ENCODE data around the gene PDE7B. TPM values are rescaled to one million over a fixed set of nuclear protein-coding genes. Genes with fewer than 3 reads are reported as not detected.

PDE7B gene
- total and polyA plus RNA-seq, 2 of the 13 experiments (the other 11 are each of a cell fraction or from before 2014, with no cell fraction given), result not detected

GRCh38 chr6:135921188-135921587 lies 69.7 kb downstream of the PDE7B start:
- Histone ChIP-seq H2AFZ (ENCODE audit: low read length) (no peak overlapping the region), H3K4me3 (replicated peaks in 1 of 3; ENCODE audit: insufficient read depth in 1 of 3, low read depth in 2 of 3, low read length in 3 of 3) (no peak overlapping the region), H3K79me2 (ENCODE audit: insufficient read depth, low read length) (no peaks in the 10 kb centered on the region), H3K9me3 (ENCODE audit: low read length) (no peaks in the 10 kb centered on the region), H3K9ac (ENCODE audit: insufficient read depth, low read depth, low read length) (no peak overlapping the region), H3K27ac (ENCODE audit: extremely low read length, insufficient read depth, low read length) (no peak overlapping the region), H4K20me1 (ENCODE audit: insufficient read depth, low read length) (no peaks in the 10 kb centered on the region), H3K27me3 (ENCODE audit: control insufficient read depth in 1 of 2, insufficient read depth in 2 of 2, low read length in 2 of 2) (no peaks in the 10 kb centered on the region), H3K36me3 (replicated peaks in 1 of 2; ENCODE audit: control insufficient read depth in 1 of 2, insufficient read depth in 2 of 2, low read length in 2 of 2) (no peaks in the 10 kb centered on the region), H3K4me2 (ENCODE audit: low read depth, low read length) (no peak overlapping the region), H3K4me1 (ENCODE audit: insufficient read depth, low read length) (no peaks in the 10 kb centered on the region)
- intact Hi-C loops (cut with micrococcal nuclease; ENCODE audit: unreplicated experiment), result no loop called here
- DNase-seq (ENCODE audit: low spot score) (no peak), ATAC-seq (no peak), FAIRE-seq (no peak)
- CTCF ChIA-PET (ENCODE audit: low intra/inter-chr PET ratio, low total read pairs), result no interaction called here
- BruUV-seq (replicated peaks), result no TSS peak
- POLR2A ChIA-PET, result no interaction called here
- TF ChIP-seq IKZF5 (CRISPR knock-in tag; IDR thresholded peaks at IDR 0.05) (no peak), YEATS4 (CRISPR knock-in tag; IDR thresholded peaks at IDR 0.05; ENCODE audit: borderline replicate concordance) (no peak), ZNF644 (CRISPR knock-in tag; IDR thresholded peaks at IDR 0.05; ENCODE audit: low read depth) (no peak), NAIF1 (CRISPR knock-in tag; IDR thresholded peaks at IDR 0.05; ENCODE audit: borderline replicate concordance) (no peak), GPN1 (CRISPR knock-in tag; IDR thresholded peaks at IDR 0.05; ENCODE audit: borderline replicate concordance) (no peak), PCBP2 (optimal IDR thresholded peaks at IDR 0.05; ENCODE audit: low read depth, low read length, poor library complexity, severe bottlenecking) (no peak), GLMP (CRISPR knock-in tag; IDR thresholded peaks at IDR 0.05; ENCODE audit: borderline replicate concordance) (no peak), ELF3 (CRISPR knock-in tag; IDR thresholded peaks at IDR 0.05) (no peak), RFX5 (IDR thresholded peaks at IDR 0.05; ENCODE audit: low read depth, low read length) (no peak), ZNF335 (CRISPR knock-in tag; IDR thresholded peaks at IDR 0.05) (no peak), ZFAT (CRISPR knock-in tag; conservative IDR thresholded peaks at IDR 0.05) (no peak), ZFP1 (CRISPR knock-in tag; IDR thresholded peaks at IDR 0.05) (no peak), ZNF543 (CRISPR knock-in tag; IDR thresholded peaks at IDR 0.05) (no peak), NFE2 (CRISPR knock-in tag; IDR thresholded peaks at IDR 0.05) (no peak), ZNF777 (CRISPR knock-in tag; IDR thresholded peaks at IDR 0.05) (no peak), ZNF577 (CRISPR knock-in tag; IDR thresholded peaks at IDR 0.05; ENCODE audit: borderline replicate concordance, low read depth) (no peak), NFYB (CRISPR knock-in tag; IDR thresholded peaks at IDR 0.05) (no peak), FOSL2 (CRISPR knock-in tag; IDR thresholded peaks at IDR 0.05) (no peak)
- in situ Hi-C loops (cut with HindIII; ENCODE audit: extremely low pct_ligation_motif_present, low pct_unique_long_range_greater_than_20kb), result no loop called here
- 0% methylated on average over 2 of the region's 2 CpGs for WGBS (ENCODE audit: low lambda C conversion rate)
